ENCODE data around the gene WWOX. TPM values are rescaled to one million over a fixed set of nuclear protein-coding genes. Genes with fewer than 3 reads are reported as not detected.

The WWOX gene
- total RNA-seq, 2 donors from 2014 or later, result 23.0 to 31.7 TPM

DNA sequence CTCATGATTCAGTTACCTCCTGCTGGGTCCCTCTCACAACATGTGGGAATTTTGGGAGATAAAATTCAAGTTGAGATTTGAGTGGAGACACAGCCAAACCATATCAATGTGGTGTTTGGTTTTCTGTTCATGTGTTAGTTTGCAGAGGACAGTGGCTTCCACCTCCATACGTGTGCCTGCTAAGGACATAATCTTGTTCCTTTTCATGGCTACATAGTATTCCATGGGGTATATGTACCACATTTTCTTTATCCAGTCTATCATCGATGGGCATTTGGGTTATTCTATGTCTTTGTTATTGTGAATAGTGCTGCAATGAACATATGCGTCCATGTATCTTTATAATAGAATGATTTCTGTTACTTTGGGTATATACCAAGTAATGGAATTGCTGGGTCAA is 4.5 kb upstream of the WWOX start:
- Mint-ChIP-seq H3K36me3 (no peaks in the 10 kb centered on the region), H3K27me3 (peaks cover 22 to 25% of the 10 kb centered on the region in 2 donors), H3K4me1 (ENCODE audit: low read depth in 2 of 2) (peaks cover 11 to 14% of the 10 kb centered on the region in 2 donors), H3K4me3 (no peak overlapping the region), H3K27ac (no peak overlapping the region), H3K9me3 (no peaks in the 10 kb centered on the region)
- no peak for ATAC-seq
- DNase-seq (ENCODE audit: low spot score), result no peak

DNA sequence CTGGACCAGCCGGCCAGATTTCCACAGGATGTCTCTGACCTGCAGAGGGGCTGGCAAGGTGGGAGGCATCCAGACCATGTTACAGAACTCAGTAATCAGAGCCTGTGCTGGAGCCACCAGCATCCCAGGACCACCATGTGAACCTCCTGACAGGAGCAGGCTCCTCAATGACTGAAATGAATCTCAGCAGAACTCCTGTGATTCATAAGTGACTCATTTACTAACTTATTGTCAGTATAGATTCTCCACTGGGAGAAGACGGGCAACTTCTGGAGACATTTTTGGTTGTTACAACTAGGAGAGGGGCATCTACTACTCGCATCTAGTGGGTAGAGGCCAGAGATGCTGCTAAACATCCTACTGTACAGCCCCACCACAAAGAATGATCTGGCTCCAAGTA is 3.1 kb upstream of the WWOX start:
- Mint-ChIP-seq H3K4me1 (ENCODE audit: low read depth in 2 of 2) (peaks cover 13 to 14% of the 10 kb centered on the region in 2 donors), H3K27me3 (peaks cover 22 to 25% of the 10 kb centered on the region in 2 donors), H3K27ac (peak overlapping the region in 1 of 2 donors; percentile 88), H3K9me3 (no peaks in the 10 kb centered on the region), H3K36me3 (no peaks in the 10 kb centered on the region), H3K4me3 (no peak overlapping the region)
- DNase-seq (ENCODE audit: low spot score) (no peak), ATAC-seq (no peak)

DNA sequence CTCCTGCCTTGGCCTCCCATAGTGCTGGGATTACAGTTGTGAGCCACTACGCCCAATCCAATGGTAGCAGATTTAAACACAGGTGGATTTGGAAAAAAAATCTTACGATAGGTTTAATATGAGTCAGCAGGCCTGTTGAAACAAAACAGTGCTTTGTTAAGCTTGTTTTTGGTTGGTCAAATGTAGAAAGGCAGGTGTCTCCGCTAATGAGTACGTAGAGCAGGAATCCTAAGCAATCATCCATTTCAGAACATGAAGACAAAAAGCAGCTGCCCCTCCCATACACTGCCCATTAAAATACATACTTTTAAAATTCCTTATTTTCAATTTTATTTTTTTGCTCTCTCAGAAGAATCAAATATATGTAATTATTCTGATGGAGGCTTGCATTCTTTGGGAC is 1.9 kb upstream of the WWOX start:
- ATAC-seq (no peak), DNase-seq (ENCODE audit: low spot score) (no peak)
- H3K27ac Mint-ChIP-seq, result peak overlapping the region in 1 of 2 donors; percentile 88
- H3K4me3 Mint-ChIP-seq, result no peak overlapping the region
- H3K4me1 Mint-ChIP-seq (ENCODE audit: low read depth in 2 of 2), result peaks cover 14 to 17% of the 10 kb centered on the region in 2 donors
- no peaks in the 10 kb centered on the region for H3K36me3 Mint-ChIP-seq
- H3K9me3 Mint-ChIP-seq, result no peaks in the 10 kb centered on the region
- H3K27me3 Mint-ChIP-seq, result peaks cover 22 to 25% of the 10 kb centered on the region in 2 donors

DNA sequence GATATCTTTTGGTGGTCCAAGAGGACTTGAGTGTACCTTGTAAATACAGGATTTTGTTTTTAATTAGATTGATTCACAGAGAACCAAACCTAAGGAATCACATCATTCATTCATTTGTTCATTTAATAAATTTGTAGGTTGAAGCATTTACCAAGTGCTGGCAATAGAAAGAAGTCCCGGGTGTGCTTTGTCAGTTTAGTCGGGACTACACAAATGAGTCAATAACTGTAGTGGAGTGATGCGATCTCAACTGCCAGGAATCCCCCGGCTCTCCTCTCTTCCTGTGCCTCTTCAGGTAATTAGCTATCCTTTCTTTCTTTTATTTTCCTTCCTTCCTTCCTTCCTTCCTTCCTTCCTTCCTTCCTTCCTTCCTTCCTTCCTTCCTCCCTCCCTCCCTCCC is 1.4 kb upstream of the WWOX start:
- H3K36me3 Mint-ChIP-seq, result no peaks in the 10 kb centered on the region
- no peak for DNase-seq (ENCODE audit: low spot score)
- no peaks in the 10 kb centered on the region for H3K9me3 Mint-ChIP-seq
- peaks cover 14 to 18% of the 10 kb centered on the region in 2 donors for H3K4me1 Mint-ChIP-seq (ENCODE audit: low read depth in 2 of 2)
- ATAC-seq, result no peak
- peaks cover 20 to 24% of the 10 kb centered on the region in 2 donors for H3K27me3 Mint-ChIP-seq
- H3K27ac Mint-ChIP-seq, result peak overlapping the region in 1 of 2 donors; percentile 88
- no peak overlapping the region for H3K4me3 Mint-ChIP-seq

DNA sequence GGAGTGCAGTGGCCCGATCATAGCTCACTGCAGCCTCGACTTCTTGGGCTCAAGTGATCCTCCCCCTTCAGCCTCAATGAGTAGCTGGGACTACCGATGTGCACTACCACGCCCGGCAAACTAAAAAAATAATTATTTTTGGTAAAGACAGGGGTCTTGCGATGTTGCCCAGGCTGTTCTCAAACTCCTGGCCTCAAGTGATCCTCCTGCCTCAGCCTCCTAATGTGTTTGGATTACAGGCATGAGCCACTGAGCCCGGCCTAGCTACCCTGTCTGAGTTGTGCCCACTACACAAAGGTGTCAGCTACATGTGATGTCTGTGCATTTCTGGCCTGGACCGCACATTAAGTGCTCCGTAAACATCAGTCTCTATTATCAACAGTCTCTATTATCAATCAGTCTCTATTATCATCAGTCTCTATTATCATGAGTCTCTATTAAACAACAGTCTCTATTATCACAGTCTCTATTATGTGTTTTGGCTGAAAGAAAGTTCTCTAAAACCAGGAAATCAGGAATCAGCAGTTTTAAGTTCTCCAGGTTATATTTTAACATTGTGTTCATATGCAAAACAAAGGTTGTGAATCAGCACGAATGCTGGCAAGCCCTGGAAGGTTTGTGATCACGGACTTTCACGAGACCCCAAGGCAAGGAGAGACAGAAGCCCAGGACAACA is 721 bp upstream of the WWOX start:
- DNase-seq (ENCODE audit: low spot score) (no peak), ATAC-seq (no peak)
- H3K4me3 Mint-ChIP-seq, result peak overlapping the region; percentile 90
- peaks cover 16 to 17% of the 10 kb centered on the region in 2 donors for H3K27me3 Mint-ChIP-seq
- peak overlapping the region; percentile 88 to 95 for H3K27ac Mint-ChIP-seq
- H3K36me3 Mint-ChIP-seq, result no peaks in the 10 kb centered on the region
- peaks cover 18% of the 10 kb centered on the region in 2 donors for H3K4me1 Mint-ChIP-seq (ENCODE audit: low read depth in 2 of 2)
- no peaks in the 10 kb centered on the region for H3K9me3 Mint-ChIP-seq

DNA sequence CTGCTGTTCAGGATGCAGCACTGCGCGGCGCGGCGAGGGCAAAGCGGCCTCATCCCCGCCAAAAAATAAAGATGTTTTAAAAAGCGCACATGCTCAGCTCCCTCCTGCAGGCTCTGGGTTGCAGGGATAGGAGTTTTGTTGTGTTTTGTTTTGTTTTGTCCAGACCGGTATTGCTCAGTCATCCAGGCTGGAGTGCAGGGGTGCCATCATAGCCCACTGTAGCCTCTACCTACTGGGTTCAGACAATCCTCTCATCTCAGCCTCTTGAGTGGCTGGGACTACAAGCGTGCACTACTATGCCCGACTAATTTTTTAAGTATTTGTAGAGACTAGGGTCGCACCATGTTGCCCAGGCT is 636 bp downstream of the WWOX start:
- DNase-seq (ENCODE audit: low spot score) (no peak), ATAC-seq (no peak)
- H3K4me1 Mint-ChIP-seq (ENCODE audit: low read depth in 2 of 2), result peaks cover 18% of the 10 kb centered on the region in 2 donors
- H3K27ac Mint-ChIP-seq, result peak overlapping the region; percentile 88 to 95
- no peaks in the 10 kb centered on the region for H3K36me3 Mint-ChIP-seq
- H3K4me3 Mint-ChIP-seq, result peak overlapping the region; percentile 90
- H3K27me3 Mint-ChIP-seq, result peaks cover 6 to 10% of the 10 kb centered on the region in 2 donors
- H3K9me3 Mint-ChIP-seq, result no peaks in the 10 kb centered on the region

DNA sequence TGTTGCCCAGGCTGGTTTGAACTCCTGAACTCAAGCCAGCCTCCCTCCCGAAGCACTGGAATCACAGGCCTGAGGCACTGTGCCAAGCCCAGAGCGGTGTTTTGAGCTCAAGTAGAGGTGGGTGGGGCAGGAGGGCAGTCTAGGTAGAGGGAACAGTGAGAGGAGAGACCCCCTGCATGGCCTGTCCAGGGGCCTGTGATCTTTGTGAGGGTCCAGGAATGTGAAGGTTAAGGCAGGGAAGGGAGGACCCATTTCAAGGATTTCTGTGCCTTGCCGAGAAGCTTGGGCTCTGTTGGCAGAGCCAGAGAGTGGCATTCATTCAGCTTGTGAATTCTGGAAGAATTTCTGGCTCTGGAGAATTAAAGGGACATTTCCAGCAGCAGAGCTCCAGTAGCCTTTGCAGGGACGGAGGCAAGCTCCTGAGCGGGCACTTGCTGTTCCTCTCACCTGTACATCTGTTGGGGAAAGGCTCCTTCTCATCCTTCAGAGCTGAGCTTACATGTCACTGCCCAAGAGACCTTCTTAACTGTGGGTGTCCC is 2.7 kb downstream of the WWOX start:
- no peak overlapping the region for H3K4me3 Mint-ChIP-seq
- H3K4me1 Mint-ChIP-seq (ENCODE audit: low read depth in 2 of 2), result peaks cover 12 to 18% of the 10 kb centered on the region in 2 donors
- no peaks in the 10 kb centered on the region for H3K27me3 Mint-ChIP-seq
- H3K9me3 Mint-ChIP-seq, result no peaks in the 10 kb centered on the region
- no peak for DNase-seq (ENCODE audit: low spot score)
- H3K36me3 Mint-ChIP-seq, result no peaks in the 10 kb centered on the region
- no peak for ATAC-seq
- H3K27ac Mint-ChIP-seq, result no peak overlapping the region

DNA sequence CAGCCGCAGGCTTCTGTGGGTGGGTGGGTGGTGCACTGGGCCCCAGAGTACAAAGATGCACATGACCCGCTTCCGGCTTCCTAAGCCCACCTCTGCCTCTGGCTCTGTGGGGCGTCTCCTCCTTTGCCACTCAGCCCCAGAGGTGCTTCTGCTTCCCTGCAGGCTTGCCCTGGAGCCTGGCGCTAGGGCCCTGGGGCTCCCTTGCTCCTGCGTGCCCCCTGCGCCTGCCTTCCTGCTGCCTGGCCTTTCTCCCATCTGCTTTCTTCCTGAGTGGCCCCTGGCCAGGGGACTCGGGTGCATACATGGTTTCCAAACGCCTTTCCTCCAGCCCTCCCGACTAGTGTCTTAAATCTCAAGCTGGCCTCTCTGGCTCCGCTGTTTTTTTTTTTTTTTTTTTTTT is 3.4 kb downstream of the WWOX start:
- H3K4me1 Mint-ChIP-seq (ENCODE audit: low read depth in 2 of 2), result peaks cover 12 to 18% of the 10 kb centered on the region in 2 donors
- H3K9me3 Mint-ChIP-seq, result no peaks in the 10 kb centered on the region
- no peak overlapping the region for H3K27ac Mint-ChIP-seq
- H3K36me3 Mint-ChIP-seq, result no peaks in the 10 kb centered on the region
- ATAC-seq (no peak), DNase-seq (ENCODE audit: low spot score) (no peak)
- H3K27me3 Mint-ChIP-seq, result no peaks in the 10 kb centered on the region
- no peak overlapping the region for H3K4me3 Mint-ChIP-seq

DNA sequence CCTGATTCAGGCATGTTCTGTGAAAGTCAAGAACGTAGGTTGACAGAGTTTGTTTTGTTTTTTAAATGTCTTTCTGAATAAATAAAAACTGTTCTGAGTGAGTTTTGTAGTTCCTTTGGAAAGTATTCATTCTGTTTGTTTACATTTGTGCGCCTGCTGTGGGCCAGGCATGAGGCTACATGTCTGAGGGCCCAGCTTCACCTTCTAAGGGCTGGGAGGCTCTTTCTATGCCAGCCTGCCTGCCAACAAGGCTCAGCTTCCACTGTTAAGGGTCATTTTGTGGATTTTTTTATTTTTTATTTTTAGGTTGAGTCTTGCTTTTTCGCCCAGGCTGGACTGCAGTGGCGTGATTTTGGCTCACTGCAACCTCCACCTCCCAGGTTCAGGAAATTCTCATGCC is 6.1 kb downstream of the WWOX start:
- Mint-ChIP-seq H3K9me3 (no peaks in the 10 kb centered on the region), H3K36me3 (no peaks in the 10 kb centered on the region), H3K27me3 (no peaks in the 10 kb centered on the region), H3K4me3 (no peak overlapping the region), H3K27ac (no peak overlapping the region), H3K4me1 (ENCODE audit: low read depth in 2 of 2) (peaks cover 5 to 7% of the 10 kb centered on the region in 2 donors)
- DNase-seq (ENCODE audit: low spot score), result no peak
- ATAC-seq, result no peak

DNA sequence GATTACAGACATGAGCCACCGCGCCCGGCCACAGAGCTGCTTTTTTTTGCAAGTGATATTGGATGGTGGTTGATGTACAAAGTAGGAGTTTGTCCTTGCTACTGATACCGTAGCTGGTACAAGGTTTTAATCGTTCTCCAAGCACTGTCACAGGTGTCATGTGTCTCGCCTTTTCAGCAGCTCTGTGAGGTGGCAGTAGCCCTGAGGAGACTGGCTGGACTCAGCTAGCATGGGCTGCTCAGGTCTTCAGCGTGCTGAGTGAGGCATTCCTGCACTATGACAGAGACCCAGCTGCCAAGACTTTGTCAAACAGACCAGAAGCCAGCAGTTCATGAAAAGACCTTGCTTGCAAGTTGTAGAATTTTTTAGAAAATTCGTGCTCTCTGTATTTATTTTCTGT is 7.2 kb downstream of the WWOX start:
- DNase-seq (ENCODE audit: low spot score) (no peak), ATAC-seq (no peak)
- H3K9me3 Mint-ChIP-seq, result no peaks in the 10 kb centered on the region
- H3K36me3 Mint-ChIP-seq, result no peaks in the 10 kb centered on the region
- H3K4me1 Mint-ChIP-seq (ENCODE audit: low read depth in 2 of 2), result peaks cover 3 to 5% of the 10 kb centered on the region in 2 donors
- H3K27me3 Mint-ChIP-seq, result no peaks in the 10 kb centered on the region
- H3K4me3 Mint-ChIP-seq, result no peak overlapping the region
- H3K27ac Mint-ChIP-seq, result no peak overlapping the region

DNA sequence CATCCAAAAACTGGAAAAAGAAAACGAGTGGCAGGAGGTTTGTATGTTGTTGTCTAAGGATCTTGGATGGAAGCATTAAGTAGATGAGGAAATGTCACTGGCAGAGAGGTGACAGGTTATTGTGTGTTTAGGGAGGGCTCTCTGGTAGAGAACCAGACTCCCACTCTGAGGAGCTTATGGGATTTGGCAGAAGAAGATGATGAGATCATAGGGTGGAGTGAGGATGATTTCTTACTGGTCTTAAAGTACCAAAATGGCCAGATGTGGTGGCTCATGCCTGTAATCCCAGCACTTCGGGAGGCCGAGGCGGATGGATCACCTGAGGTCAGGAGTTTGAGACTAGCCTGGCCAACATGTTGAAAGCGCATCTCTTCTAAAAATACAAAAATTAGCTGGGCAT is 9.0 kb downstream of the WWOX start:
- Mint-ChIP-seq H3K27ac (no peak overlapping the region), H3K4me3 (no peak overlapping the region), H3K9me3 (no peaks in the 10 kb centered on the region), H3K27me3 (no peaks in the 10 kb centered on the region), H3K4me1 (ENCODE audit: low read depth in 2 of 2) (peaks cover 0 to 3% of the 10 kb centered on the region in 2 donors), H3K36me3 (no peaks in the 10 kb centered on the region)
- ATAC-seq (no peak), DNase-seq (ENCODE audit: low spot score) (no peak)

DNA sequence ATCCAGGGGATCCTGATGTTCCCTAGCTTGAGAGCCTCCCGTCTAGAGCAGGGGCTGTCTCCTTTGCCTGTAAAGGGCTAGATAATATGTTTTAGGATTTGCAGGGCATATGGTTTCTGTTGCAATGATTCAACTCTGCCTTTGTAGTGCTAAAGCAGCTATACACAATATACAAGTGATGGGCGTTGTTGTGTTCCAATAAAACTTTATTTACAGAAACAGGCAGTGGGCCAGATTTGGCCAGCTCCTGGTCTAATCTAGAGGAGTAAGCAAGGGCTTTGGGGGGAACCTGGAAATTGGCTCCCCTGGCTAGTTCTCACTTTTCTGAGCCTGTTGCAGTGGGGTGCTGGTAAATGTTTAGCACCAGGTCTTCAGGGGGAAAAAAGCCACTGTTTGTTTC is 13.8 kb downstream of the WWOX start:
- peaks cover 0 to 3% of the 10 kb centered on the region in 2 donors for H3K4me1 Mint-ChIP-seq (ENCODE audit: low read depth in 2 of 2)
- DNase-seq (ENCODE audit: low spot score), result no peak

DNA sequence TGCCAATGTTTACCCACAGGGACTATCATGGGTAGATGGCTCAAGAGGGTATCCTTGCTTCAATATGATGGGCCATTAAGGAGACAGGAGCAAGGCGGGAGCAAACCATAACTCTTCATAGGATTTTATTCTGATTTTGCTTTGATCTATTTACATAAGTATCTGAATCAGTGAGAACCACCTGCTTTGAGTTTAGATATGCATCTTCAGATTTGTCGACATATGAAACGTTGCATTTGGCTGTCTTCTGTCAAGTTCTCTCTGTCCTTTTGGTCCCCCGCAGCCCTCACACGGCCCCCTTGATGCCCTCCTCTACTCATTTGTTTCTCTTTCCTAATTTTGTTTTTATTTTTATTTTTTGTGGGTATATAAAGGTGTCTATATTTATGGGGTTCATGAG is 16.2 kb downstream of the WWOX start:
- Mint-ChIP-seq H3K36me3 (no peaks in the 10 kb centered on the region), H3K9me3 (no peaks in the 10 kb centered on the region), H3K4me1 (ENCODE audit: low read depth in 2 of 2) (peaks cover 0 to 3% of the 10 kb centered on the region in 2 donors), H3K4me3 (no peak overlapping the region), H3K27ac (no peak overlapping the region), H3K27me3 (no peaks in the 10 kb centered on the region)
- ATAC-seq (no peak), DNase-seq (ENCODE audit: low spot score) (no peak)

More for the DNA sequence above, 13.8 kb downstream of the WWOX start:
- no peaks in the 10 kb centered on the region for H3K27me3 Mint-ChIP-seq
- H3K36me3 Mint-ChIP-seq, result no peaks in the 10 kb centered on the region
- ATAC-seq, result no peak
- no peak overlapping the region for H3K4me3 Mint-ChIP-seq
- no peaks in the 10 kb centered on the region for H3K9me3 Mint-ChIP-seq
- no peak overlapping the region for H3K27ac Mint-ChIP-seq

DNA sequence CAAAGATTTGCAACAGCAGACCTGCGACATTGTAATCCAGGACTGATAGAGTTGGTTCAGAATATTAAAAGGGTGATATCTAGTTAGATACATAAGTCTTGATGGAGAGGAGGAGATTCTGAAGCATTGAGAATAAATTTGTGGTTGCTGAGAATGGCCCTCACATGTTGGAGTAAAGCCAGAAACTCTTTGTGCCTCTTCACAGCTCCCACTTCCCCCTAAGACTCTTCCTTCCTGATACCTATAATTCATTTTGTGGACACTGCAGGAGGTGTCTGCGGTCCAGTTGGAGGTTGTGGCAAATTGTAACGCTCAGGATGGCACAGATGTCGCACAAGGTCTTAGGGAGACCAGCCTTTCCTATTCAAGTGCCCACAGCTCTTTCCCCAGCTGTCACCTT is 17.5 kb downstream of the WWOX start:
- no peak for DNase-seq (ENCODE audit: low spot score)
- Mint-ChIP-seq H3K4me3 (no peak overlapping the region), H3K4me1 (ENCODE audit: low read depth in 2 of 2) (peaks cover 0 to 3% of the 10 kb centered on the region in 2 donors), H3K27ac (no peak overlapping the region), H3K27me3 (no peaks in the 10 kb centered on the region), H3K36me3 (no peaks in the 10 kb centered on the region), H3K9me3 (no peaks in the 10 kb centered on the region)
- no peak for ATAC-seq

DNA sequence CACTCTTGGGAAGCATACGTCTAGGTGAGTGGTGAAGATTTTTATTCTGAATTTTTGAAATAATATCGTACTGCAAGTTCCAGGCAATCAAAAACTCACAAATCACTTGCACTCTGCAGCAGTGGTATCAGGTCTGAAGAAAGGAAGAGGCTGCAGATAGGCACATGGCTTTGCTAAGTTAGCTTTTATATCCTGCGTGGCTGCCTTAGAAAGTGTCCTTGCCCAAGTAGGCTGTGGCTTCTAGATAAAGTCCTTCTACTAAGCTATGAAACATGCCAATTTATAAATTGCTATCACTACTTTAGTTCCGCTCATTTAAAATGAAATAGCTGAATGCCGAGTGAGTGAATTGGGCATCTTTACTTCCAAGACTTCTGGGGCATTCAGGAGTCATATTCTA is 17.9 kb downstream of the WWOX start:
- no peaks in the 10 kb centered on the region for H3K36me3 Mint-ChIP-seq
- H3K27ac Mint-ChIP-seq, result no peak overlapping the region
- no peaks in the 10 kb centered on the region for H3K27me3 Mint-ChIP-seq
- no peak overlapping the region for H3K4me3 Mint-ChIP-seq
- no peaks in the 10 kb centered on the region for H3K9me3 Mint-ChIP-seq
- H3K4me1 Mint-ChIP-seq (ENCODE audit: low read depth in 2 of 2), result peaks cover 0 to 3% of the 10 kb centered on the region in 2 donors
- ATAC-seq (no peak), DNase-seq (ENCODE audit: low spot score) (no peak)
